Stimulated activated effector memory CD8-positive, alpha-beta T cell treated with anti-CD3 and anti-CD28 coated beads, Interleukin-12 subunit alpha, Interleukin-12 subunit beta, amount 100 ng/mL, for 72 hours (primary cell): ENCODE measurements around the gene KCNMA1.
A peak's percentile ranks its signal among the peaks of the same experiment; 100 is the strongest.
"Not testable (repeated sequence)": the region's sequence is repeated elsewhere in the genome, so short reads cannot be mapped to it uniquely, and the experiment has no call there.

Source experiments
- ATAC-seq: fragments of 150-1000 bp; cut with Tn5 transposase; 2 replicates; pipeline ENCODE4 v1.10.0; 2021
- DNase-seq, 2 donors: peaks; one replicate each; pipeline ENCODE4 v3.0.0; 2021 to 2022; ENCODE audit warnings: low spot score in 2 of 2
- H3K27ac Mint-ChIP-seq: one replicate; pipeline ENCODE4 v1.8.0; 2022; ENCODE audit warnings: mild to moderate bottlenecking, mixed read lengths
- H3K36me3 Mint-ChIP-seq: one replicate; pipeline ENCODE4 v1.8.0; 2022; ENCODE audit warnings: mild to moderate bottlenecking, mixed read lengths
- H3K4me1 Mint-ChIP-seq: one replicate; pipeline ENCODE4 v1.8.0; 2022; ENCODE audit warnings: mixed read lengths
- H3K4me3 Mint-ChIP-seq: one replicate; pipeline ENCODE4 v1.8.0; 2022; ENCODE audit warnings: mild to moderate bottlenecking, mixed read lengths
- H3K9me3 Mint-ChIP-seq: one replicate; pipeline ENCODE4 v1.8.0; 2022; ENCODE audit warnings: mixed read lengths

KCNMA1 gene

DNA sequence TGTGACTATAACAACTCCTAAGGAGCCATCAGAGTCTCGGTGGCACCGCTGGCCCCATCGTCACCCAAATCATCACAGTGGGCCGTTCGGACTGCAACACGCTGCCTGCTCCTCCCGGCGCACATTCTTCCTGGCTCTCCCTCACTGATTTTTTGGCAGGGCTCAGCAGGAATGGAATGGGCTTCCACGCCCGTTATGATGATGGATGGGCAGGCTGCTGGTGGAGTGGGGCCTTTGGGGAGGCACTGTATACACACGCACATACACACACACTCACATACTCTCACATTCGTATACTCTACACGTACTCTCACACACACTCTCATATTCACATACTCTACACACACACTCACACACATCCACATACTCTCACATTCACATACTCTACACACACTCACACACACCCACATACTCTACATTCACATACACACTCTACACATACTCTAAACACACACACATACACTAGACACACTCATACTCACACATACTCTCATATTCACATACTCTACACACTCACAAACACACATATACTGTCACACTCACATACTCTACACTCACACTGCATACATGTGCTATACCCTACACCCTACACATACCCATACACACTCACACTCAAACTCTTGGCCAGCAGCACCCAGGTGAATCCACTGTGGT is 99.8 kb downstream of the KCNMA1 start:
- no peak overlapping the region for H3K27ac Mint-ChIP-seq
- peaks cover 3% of the 10 kb centered on the region for H3K9me3 Mint-ChIP-seq
- H3K4me3 Mint-ChIP-seq, result no peak overlapping the region
- no peak for DNase-seq
- no peaks in the 10 kb centered on the region for H3K36me3 Mint-ChIP-seq
- ATAC-seq, result no peak
- H3K4me1 Mint-ChIP-seq, result no peaks in the 10 kb centered on the region

DNA sequence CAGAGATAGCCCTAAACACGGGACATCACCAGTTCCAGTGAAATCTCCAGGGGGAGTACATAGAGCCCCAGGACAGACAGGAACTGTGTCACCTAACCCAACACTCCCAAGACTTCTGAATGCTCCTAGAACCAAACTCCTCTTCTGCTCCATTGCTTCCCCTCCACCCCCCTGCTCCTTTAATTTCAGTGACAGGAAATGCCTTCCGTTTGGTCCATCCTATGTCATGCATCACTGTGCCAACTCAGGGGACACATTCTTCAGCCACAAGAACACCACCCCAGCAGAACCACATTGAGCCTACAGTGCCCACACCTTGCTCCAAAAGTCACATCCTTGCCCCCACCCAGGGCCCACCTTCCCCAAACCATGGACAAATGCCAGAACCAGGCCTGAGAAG is 100.5 kb downstream of the KCNMA1 start:
- ATAC-seq (no peak), DNase-seq (no peak)
- H3K36me3 Mint-ChIP-seq, result no peaks in the 10 kb centered on the region
- H3K9me3 Mint-ChIP-seq, result peaks cover 3% of the 10 kb centered on the region
- no peaks in the 10 kb centered on the region for H3K4me1 Mint-ChIP-seq
- no peak overlapping the region for H3K4me3 Mint-ChIP-seq
- no peak overlapping the region for H3K27ac Mint-ChIP-seq

DNA sequence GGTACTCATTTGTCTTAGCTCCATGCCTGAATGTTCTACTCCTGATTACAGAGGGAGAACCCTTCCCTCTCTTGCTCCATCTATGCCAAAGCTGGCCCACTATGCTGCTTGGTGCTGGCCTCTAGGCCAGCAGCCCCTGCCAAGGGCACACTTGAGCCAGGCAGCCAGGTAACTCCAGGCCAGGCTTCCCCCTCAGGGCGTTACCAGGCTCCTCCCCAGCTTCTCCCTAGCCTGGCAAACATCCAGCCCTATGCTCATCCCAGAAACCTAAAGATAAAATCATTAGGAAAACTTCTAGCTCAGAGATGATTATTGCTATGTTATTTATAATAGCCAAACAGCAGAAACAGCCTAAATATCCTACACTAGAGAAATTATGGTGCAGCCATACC is 103.7 kb downstream of the KCNMA1 start:
- ATAC-seq (no peak), DNase-seq (no peak)
- Mint-ChIP-seq H3K4me3 (no peak overlapping the region), H3K4me1 (no peaks in the 10 kb centered on the region), H3K27ac (no peak overlapping the region), H3K36me3 (no peaks in the 10 kb centered on the region), H3K9me3 (no peaks in the 10 kb centered on the region)

DNA sequence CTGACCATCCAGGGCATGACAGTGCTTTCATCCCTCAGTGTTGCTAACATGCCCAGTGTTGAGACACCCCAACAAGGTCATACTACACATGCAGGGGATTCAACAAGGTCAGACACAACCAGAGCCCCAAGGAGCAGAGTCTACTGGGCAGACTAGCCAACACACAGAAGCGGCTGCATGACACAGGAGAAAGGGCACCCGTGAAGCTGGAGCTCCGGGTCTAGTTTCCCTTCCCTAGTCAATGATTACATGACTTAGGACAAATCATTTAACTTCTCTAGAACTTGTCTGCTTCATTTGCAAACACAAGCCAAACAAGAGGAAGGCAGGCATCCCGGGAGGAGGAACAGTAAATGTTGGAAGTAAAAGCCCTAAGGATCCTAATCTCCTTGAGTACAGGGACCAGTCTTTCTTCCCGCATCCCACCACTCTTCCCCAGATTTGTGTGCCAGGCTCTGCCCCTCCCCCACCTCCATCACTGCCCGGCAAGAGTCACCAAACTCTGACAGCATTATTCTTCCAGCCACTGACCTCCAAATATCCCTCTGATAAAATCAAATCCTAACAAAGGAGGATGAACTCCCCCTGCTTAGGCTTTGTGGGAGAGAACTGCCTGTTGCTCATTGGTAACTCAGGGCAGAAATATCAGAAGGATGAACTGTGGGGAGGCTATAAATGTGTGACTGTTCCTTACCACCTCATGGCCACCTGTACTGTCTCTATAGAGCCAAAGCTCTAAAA is 104.3 kb downstream of the KCNMA1 start:
- no peak for DNase-seq
- no peak for ATAC-seq
- H3K27ac Mint-ChIP-seq, result no peak overlapping the region
- H3K9me3 Mint-ChIP-seq, result no peaks in the 10 kb centered on the region
- H3K36me3 Mint-ChIP-seq, result no peaks in the 10 kb centered on the region
- H3K4me1 Mint-ChIP-seq, result no peaks in the 10 kb centered on the region
- H3K4me3 Mint-ChIP-seq, result no peak overlapping the region

DNA sequence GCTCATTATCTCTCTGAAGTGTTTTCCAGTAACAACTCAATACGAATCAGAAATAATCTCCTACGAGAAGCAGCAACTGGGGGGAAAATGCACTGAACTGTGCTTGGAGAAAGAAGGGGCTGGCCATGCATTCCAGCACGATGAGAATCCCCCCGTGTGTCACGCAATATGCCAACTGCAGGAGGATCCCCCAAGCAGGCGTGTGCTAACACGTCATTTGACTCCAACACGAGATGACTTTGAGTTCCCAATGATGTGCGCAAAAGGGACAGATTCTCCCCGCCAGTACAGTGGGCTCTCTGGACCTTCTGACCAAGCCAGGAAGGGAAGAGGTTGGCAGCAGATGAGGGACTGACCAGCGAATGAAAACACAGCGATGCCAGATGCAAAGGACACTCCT is 105.5 kb downstream of the KCNMA1 start:
- H3K9me3 Mint-ChIP-seq, result no peaks in the 10 kb centered on the region
- DNase-seq, result no peak
- H3K36me3 Mint-ChIP-seq, result no peaks in the 10 kb centered on the region
- ATAC-seq, result no peak
- no peaks in the 10 kb centered on the region for H3K4me1 Mint-ChIP-seq
- no peak overlapping the region for H3K27ac Mint-ChIP-seq
- H3K4me3 Mint-ChIP-seq, result no peak overlapping the region

DNA sequence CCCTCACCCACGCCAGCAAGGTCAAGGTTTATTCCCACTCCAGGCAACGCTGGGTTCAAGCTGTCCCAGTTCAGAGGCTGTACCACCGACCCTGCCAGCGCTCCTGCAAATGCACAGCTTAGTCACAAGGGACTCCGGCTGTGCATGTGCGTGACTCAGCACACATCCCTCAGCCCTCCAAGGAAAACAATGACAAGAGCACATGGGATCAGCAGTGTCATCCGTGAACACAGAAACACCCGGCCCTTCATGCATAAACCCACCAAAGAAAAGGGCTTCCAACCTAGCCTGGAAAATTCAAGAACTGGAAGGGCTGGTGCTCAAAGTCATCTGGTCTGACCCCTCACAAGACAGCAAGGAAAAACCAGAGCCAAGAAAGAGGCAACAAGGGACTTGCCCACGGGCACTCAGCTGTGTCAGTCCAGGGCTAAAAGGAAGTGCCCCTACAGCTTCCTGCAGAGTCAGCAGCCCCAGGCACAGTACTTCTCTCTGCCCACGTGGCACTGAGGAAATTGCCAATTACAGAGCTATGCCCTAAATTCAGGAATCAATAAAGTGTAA is 106.1 kb downstream of the KCNMA1 start:
- ATAC-seq, result no peak
- Mint-ChIP-seq H3K36me3 (no peaks in the 10 kb centered on the region), H3K27ac (no peak overlapping the region), H3K9me3 (no peaks in the 10 kb centered on the region), H3K4me1 (no peaks in the 10 kb centered on the region), H3K4me3 (no peak overlapping the region)
- DNase-seq, result no peak

DNA sequence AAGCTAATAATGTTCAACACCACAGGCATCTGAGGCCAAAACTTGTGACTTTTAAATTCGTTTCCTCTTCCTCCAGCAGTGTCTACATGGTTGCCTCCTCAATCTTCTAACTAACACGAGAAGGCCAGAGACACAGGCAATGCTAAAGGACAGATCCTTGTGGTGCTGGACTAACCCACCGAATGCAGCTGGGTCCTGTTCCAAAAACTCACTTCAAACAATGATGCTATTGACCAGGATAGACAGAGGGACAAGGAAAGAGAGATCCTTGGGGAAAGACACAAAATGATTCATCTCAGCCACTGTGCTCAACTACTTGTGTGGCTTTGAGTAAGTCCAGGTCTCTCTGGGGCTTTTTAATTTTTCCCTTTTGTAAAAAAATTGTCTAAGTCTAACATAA is 107.6 kb downstream of the KCNMA1 start:
- Mint-ChIP-seq H3K36me3 (no peaks in the 10 kb centered on the region), H3K9me3 (no peaks in the 10 kb centered on the region), H3K4me3 (no peak overlapping the region), H3K4me1 (no peaks in the 10 kb centered on the region), H3K27ac (no peak overlapping the region)
- ATAC-seq (no peak), DNase-seq (no peak)

DNA sequence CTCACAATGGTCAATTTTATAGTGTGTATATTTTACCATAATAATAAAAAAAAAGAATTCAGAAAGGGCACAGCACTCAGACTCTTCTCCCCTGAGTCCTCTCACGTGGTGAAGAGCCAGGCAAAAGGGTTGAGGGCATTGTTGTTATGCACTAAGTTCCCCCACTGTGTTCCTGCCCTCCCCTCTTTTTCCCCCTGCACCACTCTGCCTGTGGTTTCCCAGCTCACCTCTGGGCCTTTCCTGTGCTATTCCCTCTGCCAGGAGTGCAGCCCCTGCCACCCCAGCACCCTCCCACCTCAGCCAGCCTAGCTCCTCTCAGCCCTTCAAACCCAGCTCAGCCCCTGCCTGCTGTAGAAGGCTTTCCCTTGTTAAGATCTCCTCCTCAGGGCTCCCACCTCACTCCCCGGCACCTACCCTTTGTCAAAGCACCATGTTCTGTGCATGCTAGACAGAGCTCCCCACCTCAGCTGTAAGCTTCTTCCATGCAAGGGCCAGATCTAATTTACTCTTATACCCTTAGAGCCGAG is 108.5 kb downstream of the KCNMA1 start:
- H3K4me3 Mint-ChIP-seq, result no peak overlapping the region
- H3K27ac Mint-ChIP-seq, result no peak overlapping the region
- H3K4me1 Mint-ChIP-seq, result no peaks in the 10 kb centered on the region
- no peaks in the 10 kb centered on the region for H3K36me3 Mint-ChIP-seq
- DNase-seq (no peak), ATAC-seq (no peak)
- no peaks in the 10 kb centered on the region for H3K9me3 Mint-ChIP-seq

DNA sequence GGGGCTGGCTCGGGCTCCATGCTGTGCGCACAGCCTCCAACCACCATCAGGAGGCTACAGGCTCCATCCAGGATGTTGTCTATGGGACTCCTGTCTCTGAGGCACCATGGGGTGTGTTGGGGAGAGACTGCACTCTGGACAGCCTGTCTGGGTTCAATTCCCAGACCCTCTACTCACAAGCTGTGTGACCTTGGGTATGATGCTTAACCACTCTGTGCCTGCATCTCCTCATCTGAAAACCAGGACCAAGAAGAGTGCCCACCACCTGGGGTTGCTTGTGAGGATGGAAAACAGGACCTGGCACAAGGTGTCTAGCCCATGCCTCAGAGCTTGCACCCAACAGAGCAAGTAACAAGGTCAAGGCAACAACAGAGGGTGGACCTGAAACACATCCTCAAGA is 109.8 kb downstream of the KCNMA1 start:
- Mint-ChIP-seq H3K36me3 (no peaks in the 10 kb centered on the region), H3K27ac (no peak overlapping the region), H3K4me3 (no peak overlapping the region), H3K4me1 (no peaks in the 10 kb centered on the region), H3K9me3 (no peaks in the 10 kb centered on the region)
- ATAC-seq, result peak; percentile 11
- DNase-seq, result no peak

DNA sequence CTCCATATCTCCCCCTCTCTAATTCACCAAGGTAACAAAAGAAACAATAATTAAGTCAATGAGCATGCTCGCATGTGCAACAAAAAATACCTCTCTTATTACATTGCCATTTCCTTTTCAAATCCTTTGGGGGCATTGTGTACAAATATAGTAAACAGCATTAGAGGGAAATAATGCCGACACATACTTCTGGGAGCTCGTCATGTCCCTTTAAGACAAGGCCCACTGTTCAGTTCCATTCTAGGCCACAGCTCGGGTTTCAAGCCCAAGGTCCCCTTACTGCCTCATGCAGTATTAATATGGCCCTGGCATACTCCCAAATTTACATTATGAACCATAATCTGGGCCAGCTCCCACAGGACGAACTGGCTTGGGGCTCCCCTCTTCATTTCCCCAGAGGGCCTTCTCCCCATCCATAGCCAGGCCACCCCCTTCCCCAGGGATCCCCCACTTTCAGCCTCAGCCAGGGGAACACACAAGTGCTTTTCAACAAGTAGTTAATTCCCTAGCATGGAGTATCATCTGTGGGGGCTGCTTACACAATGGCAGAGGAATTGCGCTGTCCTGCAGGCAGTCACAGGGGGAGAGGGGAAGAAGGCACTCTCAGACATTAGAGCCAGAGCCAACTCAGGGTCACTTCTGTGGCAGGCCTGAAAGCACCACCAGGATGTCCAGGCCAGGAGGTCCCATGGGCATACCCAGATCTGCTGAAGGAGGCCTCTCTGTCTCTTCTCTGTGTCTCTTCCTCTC is 110.6 kb downstream of the KCNMA1 start:
- no peaks in the 10 kb centered on the region for H3K4me1 Mint-ChIP-seq
- no peaks in the 10 kb centered on the region for H3K9me3 Mint-ChIP-seq
- no peak overlapping the region for H3K27ac Mint-ChIP-seq
- DNase-seq (no peak), ATAC-seq (no peak)
- no peak overlapping the region for H3K4me3 Mint-ChIP-seq
- H3K36me3 Mint-ChIP-seq, result no peaks in the 10 kb centered on the region

DNA sequence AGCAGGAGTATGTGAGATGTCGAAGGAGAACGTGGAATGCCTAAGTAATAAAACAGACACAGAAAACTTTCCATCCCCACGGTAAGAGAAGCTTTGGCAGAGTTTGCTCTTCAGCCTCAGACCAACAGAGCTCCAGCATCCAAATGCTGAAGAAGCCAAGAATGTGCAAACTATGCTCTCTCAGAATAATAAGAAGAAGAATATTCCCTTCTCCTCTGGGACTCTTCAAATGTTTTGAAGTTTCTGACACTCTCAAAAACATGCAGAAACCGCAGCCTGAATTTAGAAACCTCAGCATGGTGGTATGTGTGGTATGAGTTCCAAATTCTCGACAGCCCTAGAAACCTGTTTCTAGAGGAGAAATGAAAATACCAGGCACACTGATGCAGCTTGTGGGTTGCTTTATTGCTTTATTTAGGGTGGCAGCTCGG is 113.3 kb downstream of the KCNMA1 start:
- H3K27ac Mint-ChIP-seq, result no peak overlapping the region
- H3K9me3 Mint-ChIP-seq, result no peaks in the 10 kb centered on the region
- DNase-seq (no peak), ATAC-seq (no peak)
- no peaks in the 10 kb centered on the region for H3K36me3 Mint-ChIP-seq
- no peak overlapping the region for H3K4me3 Mint-ChIP-seq
- no peaks in the 10 kb centered on the region for H3K4me1 Mint-ChIP-seq

DNA sequence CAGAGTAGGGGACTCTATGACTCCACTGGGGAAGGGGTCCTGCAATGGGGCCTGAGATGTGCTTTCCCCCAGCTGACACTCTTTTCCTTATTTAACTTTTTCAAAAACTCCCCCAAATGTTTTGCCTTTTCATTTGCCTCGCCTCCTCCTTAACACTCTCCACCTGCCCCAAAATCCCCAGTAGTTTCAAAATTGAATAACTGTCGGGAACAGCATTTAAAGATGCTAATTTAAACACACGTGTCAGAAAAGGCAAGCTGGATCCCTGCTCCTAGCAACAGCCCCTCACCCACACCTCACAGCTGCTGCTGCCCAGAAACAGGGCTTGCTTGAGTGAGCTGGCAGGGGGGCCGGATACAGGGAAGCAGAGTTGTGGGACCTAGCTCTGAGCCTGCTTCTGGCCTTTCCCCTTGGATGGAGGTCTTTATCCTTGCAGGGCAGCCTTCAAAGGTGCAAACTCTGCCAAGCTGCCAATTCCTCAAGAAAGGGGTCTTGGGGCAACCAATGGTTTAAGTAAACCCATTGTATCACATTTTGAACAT is 115.3 kb downstream of the KCNMA1 start:
- Mint-ChIP-seq H3K36me3 (no peaks in the 10 kb centered on the region), H3K9me3 (no peaks in the 10 kb centered on the region), H3K4me1 (no peaks in the 10 kb centered on the region), H3K27ac (no peak overlapping the region), H3K4me3 (no peak overlapping the region)
- no peak for ATAC-seq
- no peak for DNase-seq

DNA sequence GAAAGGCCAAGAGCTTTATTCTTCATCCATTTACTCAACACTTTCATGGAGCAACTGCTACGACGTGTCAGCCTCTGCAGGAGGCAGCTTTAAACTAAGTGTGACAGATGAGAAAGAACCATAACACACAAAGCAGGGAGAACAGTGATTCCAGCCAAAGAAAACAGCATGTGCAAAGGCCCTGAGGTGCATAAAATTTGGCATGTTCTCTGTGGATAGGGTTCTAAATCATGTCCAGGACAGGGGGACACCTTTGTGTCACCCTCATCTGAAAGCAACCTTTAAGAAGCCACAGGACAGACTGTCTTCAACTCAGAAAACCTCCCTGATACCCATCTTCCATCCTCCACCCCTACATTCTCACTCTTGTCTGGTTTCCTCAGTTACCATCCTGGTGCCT is 116.6 kb downstream of the KCNMA1 start:
- no peak for ATAC-seq
- Mint-ChIP-seq H3K4me3 (no peak overlapping the region), H3K36me3 (no peaks in the 10 kb centered on the region)

DNA sequence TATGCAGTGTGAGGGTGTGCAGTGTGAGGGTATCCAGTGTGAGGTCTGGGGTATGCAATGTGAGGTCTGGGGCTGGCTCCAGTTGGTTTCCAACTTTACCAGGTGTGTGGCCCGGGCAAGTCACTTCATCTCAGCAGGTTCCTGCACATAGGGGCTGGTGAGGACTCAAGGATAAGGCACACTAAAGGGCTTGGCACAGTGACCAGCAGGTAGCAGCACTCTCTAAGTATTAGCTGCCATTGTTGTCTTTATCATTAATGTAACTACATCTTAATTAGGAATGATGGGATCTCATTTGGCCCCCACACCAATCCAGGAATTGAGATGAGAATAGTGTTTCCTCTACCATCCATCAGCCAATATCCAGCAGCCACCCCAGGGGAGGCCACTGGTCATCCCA is 117.3 kb downstream of the KCNMA1 start:
- DNase-seq (no peak), ATAC-seq (no peak)
- Mint-ChIP-seq H3K4me1 (no peaks in the 10 kb centered on the region), H3K9me3 (no peaks in the 10 kb centered on the region), H3K36me3 (no peaks in the 10 kb centered on the region), H3K27ac (no peak overlapping the region), H3K4me3 (no peak overlapping the region)

More for the DNA sequence above, 116.6 kb downstream of the KCNMA1 start:
- no peak overlapping the region for H3K27ac Mint-ChIP-seq
- H3K9me3 Mint-ChIP-seq, result no peaks in the 10 kb centered on the region
- DNase-seq, result no peak
- H3K4me1 Mint-ChIP-seq, result no peaks in the 10 kb centered on the region

DNA sequence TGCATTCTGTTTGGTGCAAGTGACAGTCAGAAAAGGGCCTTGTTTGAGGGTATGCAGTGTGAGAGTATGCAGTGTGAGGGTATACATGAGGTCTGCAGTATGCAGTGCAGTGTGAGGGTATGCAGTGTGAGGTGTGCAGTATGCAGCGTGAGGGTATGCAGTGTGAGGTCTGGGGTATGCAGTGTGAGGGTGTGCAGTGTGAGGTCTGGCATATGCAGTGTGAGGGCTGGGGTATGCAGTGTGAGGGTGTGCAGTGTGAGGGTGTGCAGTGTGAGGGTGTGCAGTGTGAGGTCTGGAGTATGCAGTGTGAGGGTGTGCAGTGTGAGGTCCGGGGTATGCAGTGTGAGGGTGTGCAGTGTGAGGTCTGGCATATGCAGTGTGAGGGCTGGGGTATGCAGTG is 117.8 kb downstream of the KCNMA1 start:
- not testable (repeated sequence) for H3K9me3 Mint-ChIP-seq, H3K36me3 Mint-ChIP-seq, H3K4me1 Mint-ChIP-seq, ATAC-seq, H3K4me3 Mint-ChIP-seq, H3K27ac Mint-ChIP-seq, DNase-seq
